AG04450 (cell line): Measurements from ENCODE around the gene COPG1. TPM values are rescaled to one million over a fixed set of nuclear protein-coding genes. Genes with fewer than 3 reads are reported as not detected.

Source experiments
- CTCF ChIA-PET: fragments of 300-600, 350-600 bp; formaldehyde crosslinking; extraction: SDS; loops from one replicate; lab custom pipeline; 2022; ENCODE audit warnings: antibody characterized with exemption, inconsistent platforms; lab: Charles Lee
- POLR2A ChIA-PET: fragments of 350-600 bp; formaldehyde crosslinking; extraction: SDS; loops from one replicate; lab custom pipeline; 2021; ENCODE audit warnings: antibody characterized with exemption, inconsistent platforms; lab: Yijun Ruan, JAX
- DNase-seq: peaks from one replicate; pipeline ENCODE4 v3.0.0-alpha.2; 2011; ENCODE audit warnings: low read depth, low spot score
- H3K27ac ChIP-seq: one replicate; pipeline ENCODE4 v1.5.1; 2012; ENCODE audit warnings: low read depth, low read length, control low read depth
- H3K27me3 ChIP-seq: one replicate; pipeline ENCODE4 v1.6.0; 2012; ENCODE audit warnings: low read length; ENCODE audit not compliant: control insufficient read depth, insufficient read depth
- H3K4me3 ChIP-seq: 2 replicates; pipeline ENCODE4 v1.5.1; 2011; ENCODE audit warnings: mild to moderate bottlenecking, low read depth, low read length, control low read depth
- H3K9me3 ChIP-seq: 2 replicates; pipeline ENCODE4 v1.5.1; 2012; ENCODE audit warnings: low read length; ENCODE audit not compliant: control insufficient read depth, insufficient read depth
- CTCF ChIP-seq: IDR thresholded peaks from 2 replicates; pipeline ENCODE4 v1.5.1; 2011; ENCODE audit warnings: low read depth, low read length, control low read depth, inconsistent platforms
- polyA plus RNA-seq: library from polyadenylated mRNA; depleted of rRNA; stranded (reverse); fragments of >200 nt; gene quantifications from 2 replicates; pipeline ENCODE4 v1.2.3, GENCODE V29; 2011

The COPG1 gene
- polyA plus RNA-seq, 1 experiment, result 229 TPM

DNA sequence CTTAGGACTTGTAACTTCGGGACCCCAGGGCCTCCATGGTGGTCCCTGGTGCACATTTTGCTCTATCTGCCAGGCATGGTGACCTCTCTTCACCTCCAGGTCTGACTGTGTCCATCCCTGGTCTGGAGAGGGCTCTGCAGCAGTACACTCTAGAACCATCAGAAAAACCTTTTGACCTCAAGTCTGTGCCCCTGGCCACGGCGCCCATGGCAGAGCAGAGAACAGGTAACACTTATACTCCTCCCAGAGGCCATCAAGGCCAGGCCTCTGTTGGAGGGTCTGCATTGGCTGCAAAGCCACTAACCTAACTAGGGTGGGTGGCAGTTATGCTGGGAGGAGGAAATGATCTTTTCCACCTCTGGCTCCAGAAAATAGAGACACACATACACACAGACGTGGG is 19.0 kb downstream of the COPG1 start:
- Histone ChIP-seq H3K9me3 (no peaks in the 10 kb centered on the region), H3K4me3 (no peak overlapping the region), H3K27me3 (no peaks in the 10 kb centered on the region), H3K27ac (peak overlapping the region; percentile 31)
- no peak for DNase-seq
- ChIA-PET POLR2A (no interaction called here), CTCF (interaction anchor here (1.0 kb wide), 1 partner anchor 12 kb away, joined by 3 read pairs; no protein-coding TSS in a partner anchor)
- TF ChIP-seq CTCF, result no peak

DNA sequence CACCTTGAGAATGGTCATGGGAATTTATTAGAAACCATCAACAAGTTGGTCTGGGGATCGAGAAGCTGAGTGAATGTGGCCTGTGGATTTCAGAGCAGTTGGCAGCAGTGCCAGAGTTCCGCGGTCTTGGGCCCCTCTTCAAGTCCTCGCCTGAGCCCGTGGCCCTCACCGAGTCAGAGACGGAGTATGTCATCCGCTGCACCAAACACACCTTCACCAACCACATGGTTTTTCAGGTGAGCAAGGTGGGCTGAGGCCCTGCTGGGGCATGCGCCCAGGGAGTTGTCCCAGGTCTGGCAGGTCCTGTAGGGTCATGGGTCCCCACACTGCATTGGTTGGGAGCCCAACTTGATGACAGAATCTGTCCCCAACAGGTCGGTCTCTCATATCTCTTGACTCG is 22.3 kb downstream of the COPG1 start:
- POLR2A ChIA-PET, result no interaction called here
- TF ChIP-seq CTCF, result no peak
- H3K27ac ChIP-seq, result no peak overlapping the region
- no peaks in the 10 kb centered on the region for H3K9me3 ChIP-seq
- H3K4me3 ChIP-seq, result no peak overlapping the region
- DNase-seq, result no peak
- no peaks in the 10 kb centered on the region for H3K27me3 ChIP-seq
- CTCF ChIA-PET, result interaction anchor here (1.0 kb wide), 1 partner anchor 45 kb away, joined by 3 read pairs; a partner anchor contains a TSS

- ChIA-PET CTCF (no interaction called here), POLR2A (interaction anchor here (4.3 kb wide), 1 partner anchor 40 kb away, joined by 39 read pairs; a partner anchor contains a TSS)
- Histone ChIP-seq H3K27me3 (no peaks in the 10 kb centered on the region), H3K4me3 (no peak overlapping the region), H3K27ac (no peak overlapping the region), H3K9me3 (no peaks in the 10 kb centered on the region; the same call in 1 of the 2 replicates)
- TF ChIP-seq CTCF, result no peak
- no peak for DNase-seq
These were observed 27.0 kb downstream of the COPG1 start for GRCh38 chr3:129276385-129276784.

DNA sequence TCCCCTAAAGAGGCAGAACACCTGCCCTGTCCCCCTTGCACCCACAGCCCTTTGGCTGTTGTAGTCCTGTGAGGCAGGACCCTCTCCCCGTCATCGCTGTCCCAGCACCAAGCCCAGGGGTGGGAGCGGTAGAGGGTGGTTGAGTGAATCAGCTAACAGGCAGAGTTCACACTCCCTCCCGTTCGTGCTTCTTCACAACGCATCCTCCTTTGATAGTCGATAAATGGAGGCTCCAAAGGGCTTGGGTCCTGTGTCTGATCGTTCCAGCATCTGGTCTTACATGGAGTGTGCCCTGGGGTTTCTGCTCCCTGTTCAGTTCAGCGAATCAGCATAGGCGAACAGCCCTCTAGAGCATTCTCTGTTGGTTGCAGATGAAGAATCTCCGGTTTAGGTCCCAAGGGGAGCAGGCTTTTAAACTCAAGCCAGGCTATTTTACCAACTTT is 28.4 kb downstream of the COPG1 start:
- no peak overlapping the region for H3K4me3 ChIP-seq

More for the DNA sequence above, 28.4 kb downstream of the COPG1 start:
- TF ChIP-seq CTCF, result no peak
- H3K27me3 ChIP-seq, result no peaks in the 10 kb centered on the region
- POLR2A ChIA-PET, result interaction anchor here (4.3 kb wide), 1 partner anchor 38 kb away, joined by 39 read pairs; a partner anchor contains a TSS
- CTCF ChIA-PET, result interaction anchor here (2.0 kb wide), 1 partner anchor 39 kb away, joined by 4 read pairs; a partner anchor contains a TSS
- H3K27ac ChIP-seq, result no peak overlapping the region
- DNase-seq, result no peak
- no peaks in the 10 kb centered on the region; the same call in 1 of the 2 replicates for H3K9me3 ChIP-seq
